ENCODE measurements around the gene NFATC3. TPM values are rescaled to one million over a fixed set of nuclear protein-coding genes. Genes with fewer than 3 reads are reported as not detected.
A peak's percentile ranks its signal among the peaks of the same experiment; 100 is the strongest.

Gene NFATC3
- total and polyA plus RNA-seq, 4 donors, result 13.5 to 69.6 (median 35.7) TPM

DNA sequence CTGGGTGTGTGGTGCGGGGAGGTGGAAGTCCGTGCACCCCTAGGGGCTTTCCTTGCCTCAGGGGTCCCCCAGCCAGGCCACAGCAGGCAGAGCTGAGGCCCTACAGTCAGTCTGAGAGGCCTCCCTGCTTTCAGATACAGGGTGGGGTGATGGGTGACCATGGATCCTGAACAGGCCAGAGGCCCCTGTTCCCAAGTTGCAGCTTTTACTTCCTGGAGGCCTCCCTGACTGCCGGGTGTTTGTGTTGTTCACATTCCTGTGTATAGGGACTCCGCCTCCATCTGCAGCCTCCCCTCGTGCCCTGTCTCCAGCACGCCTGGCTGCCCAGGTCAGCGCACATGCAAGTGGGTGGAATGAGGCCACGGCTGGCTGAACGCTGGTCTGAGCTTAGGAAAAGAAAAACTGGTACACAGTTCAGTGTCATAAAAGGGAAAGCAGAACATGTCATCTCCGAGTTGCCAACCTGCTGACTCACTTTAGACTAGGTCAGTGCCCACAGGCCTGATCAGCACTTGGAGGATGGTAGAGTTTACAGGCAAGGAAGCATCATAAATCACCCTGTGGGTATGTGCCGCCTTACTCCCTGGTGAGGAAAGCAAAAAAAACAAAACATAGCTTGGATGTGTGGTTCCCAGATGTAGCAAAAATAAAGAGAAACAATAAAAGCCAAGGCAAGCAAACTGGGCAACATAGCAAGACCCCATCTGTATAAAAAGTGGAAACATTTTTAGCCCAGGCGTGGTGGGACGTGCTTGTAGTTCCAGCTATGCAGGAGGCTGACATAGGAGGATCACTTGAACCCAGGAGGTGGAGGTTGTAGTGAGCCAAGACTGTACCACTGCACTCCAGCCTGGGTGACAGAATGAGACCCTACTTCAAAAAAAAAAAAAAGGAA is 173.0 kb downstream of the NFATC3 start:
- DNase-seq (no peak), ATAC-seq (ENCODE audit: insufficient read depth, low FRiP score) (peak; percentile 36)
- peaks cover 0 to 44% (median 11%) of the 10 kb centered on the region in 4 donors for H3K36me3 ChIP-seq (ENCODE audit: control insufficient read depth in 4 of 4, insufficient read depth in 4 of 4, low read length in 4 of 4)
- H3K4me1 ChIP-seq (ENCODE audit: control insufficient read depth in 5 of 5, insufficient read depth in 5 of 5, low read length in 5 of 5), result no peaks in the 10 kb centered on the region
- 47 to 61% methylated on average over 13 of the region's 13 CpGs for WGBS, 2 donors
- H3K4me3 ChIP-seq, result no peak overlapping the region
- no peak overlapping the region for H3K9ac ChIP-seq (ENCODE audit: insufficient read depth in 1 of 2, low read length in 2 of 2)
- peak overlapping the region; percentile 3 to 85 for H3K27ac ChIP-seq (ENCODE audit: low read depth in 1 of 2, low read length in 1 of 2)
- H3K27me3 ChIP-seq (ENCODE audit: control insufficient read depth in 3 of 3, insufficient read depth in 3 of 3, low read length in 2 of 3), result no peaks in the 10 kb centered on the region
- no peaks in the 10 kb centered on the region for H3K9me3 ChIP-seq (ENCODE audit: control insufficient read depth in 4 of 4, insufficient read depth in 3 of 4, low read length in 3 of 4)
- TF ChIP-seq, protein P1, sequence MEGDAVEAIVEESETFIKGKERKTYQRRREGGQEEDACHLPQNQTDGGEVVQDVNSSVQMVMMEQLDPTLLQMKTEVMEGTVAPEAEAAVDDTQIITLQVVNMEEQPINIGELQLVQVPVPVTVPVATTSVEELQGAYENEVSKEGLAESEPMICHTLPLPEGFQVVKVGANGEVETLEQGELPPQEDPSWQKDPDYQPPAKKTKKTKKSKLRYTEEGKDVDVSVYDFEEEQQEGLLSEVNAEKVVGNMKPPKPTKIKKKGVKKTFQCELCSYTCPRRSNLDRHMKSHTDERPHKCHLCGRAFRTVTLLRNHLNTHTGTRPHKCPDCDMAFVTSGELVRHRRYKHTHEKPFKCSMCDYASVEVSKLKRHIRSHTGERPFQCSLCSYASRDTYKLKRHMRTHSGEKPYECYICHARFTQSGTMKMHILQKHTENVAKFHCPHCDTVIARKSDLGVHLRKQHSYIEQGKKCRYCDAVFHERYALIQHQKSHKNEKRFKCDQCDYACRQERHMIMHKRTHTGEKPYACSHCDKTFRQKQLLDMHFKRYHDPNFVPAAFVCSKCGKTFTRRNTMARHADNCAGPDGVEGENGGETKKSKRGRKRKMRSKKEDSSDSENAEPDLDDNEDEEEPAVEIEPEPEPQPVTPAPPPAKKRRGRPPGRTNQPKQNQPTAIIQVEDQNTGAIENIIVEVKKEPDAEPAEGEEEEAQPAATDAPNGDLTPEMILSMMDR (IDR thresholded peaks at IDR 0.05; ENCODE audit: control extremely low read depth, extremely low read depth), result no peak

- peak overlapping the region in 1 of 2 donors; percentile 24 for H3K27ac ChIP-seq (ENCODE audit: low read depth in 1 of 2, low read length in 1 of 2)
- WGBS, 2 donors, result 92 to 96% methylated on average over 27 of the region's 27 CpGs
Measured at GRCh38 chr16:68259007-68259825, 174.0 kb downstream of the NFATC3 start.

GRCh38 chr16:68263559-68264127 is 178.5 kb downstream of the NFATC3 start:
- Histone ChIP-seq H3K9me3 (ENCODE audit: control insufficient read depth in 4 of 4, insufficient read depth in 3 of 4, low read length in 3 of 4) (no peaks in the 10 kb centered on the region), H3K27ac (ENCODE audit: low read depth in 1 of 2, low read length in 1 of 2) (peak overlapping the region; percentile 99), H3K4me3 (peak overlapping the region; percentile 68), H3K4me1 (ENCODE audit: control insufficient read depth in 5 of 5, insufficient read depth in 5 of 5, low read length in 5 of 5) (peaks cover 0 to 17% (median 5%) of the 10 kb centered on the region in 5 donors), H3K9ac (ENCODE audit: insufficient read depth in 1 of 2, low read length in 2 of 2) (no peak overlapping the region), H3K27me3 (ENCODE audit: control insufficient read depth in 3 of 3, insufficient read depth in 3 of 3, low read length in 2 of 3) (no peaks in the 10 kb centered on the region), H3K36me3 (ENCODE audit: control insufficient read depth in 4 of 4, insufficient read depth in 4 of 4, low read length in 4 of 4) (peaks cover 0 to 19% (median 1%) of the 10 kb centered on the region in 4 donors)
- ATAC-seq (ENCODE audit: insufficient read depth, low FRiP score) (no peak), DNase-seq (no peak)
- 30 to 36% methylated on average over 11 of the region's 11 CpGs for WGBS, 2 donors
- TF ChIP-seq, protein P1 (IDR thresholded peaks at IDR 0.05; ENCODE audit: control extremely low read depth, extremely low read depth), result no peak

More at GRCh38 chr16:68259007-68259825, 174.0 kb downstream of the NFATC3 start:
- H3K9ac ChIP-seq (ENCODE audit: insufficient read depth in 1 of 2, low read length in 2 of 2), result no peak overlapping the region
- H3K9me3 ChIP-seq (ENCODE audit: control insufficient read depth in 4 of 4, insufficient read depth in 3 of 4, low read length in 3 of 4), result no peaks in the 10 kb centered on the region
- H3K4me3 ChIP-seq, result no peak overlapping the region
- H3K36me3 ChIP-seq (ENCODE audit: control insufficient read depth in 4 of 4, insufficient read depth in 4 of 4, low read length in 4 of 4), result peaks cover 0 to 36% (median 11%) of the 10 kb centered on the region in 4 donors
- DNase-seq (no peak), ATAC-seq (ENCODE audit: insufficient read depth, low FRiP score) (no peak)
- H3K27me3 ChIP-seq (ENCODE audit: control insufficient read depth in 3 of 3, insufficient read depth in 3 of 3, low read length in 2 of 3), result no peaks in the 10 kb centered on the region
- TF ChIP-seq, protein P1 (IDR thresholded peaks at IDR 0.05; ENCODE audit: control extremely low read depth, extremely low read depth), result no peak
- H3K4me1 ChIP-seq (ENCODE audit: control insufficient read depth in 5 of 5, insufficient read depth in 5 of 5, low read length in 5 of 5), result peaks cover 0 to 5% (median 0%) of the 10 kb centered on the region in 5 donors
